Prostate gland (tissue), 2 donors: Measurements from ENCODE around the gene B4GALT7. TPM values are rescaled to one million over a fixed set of nuclear protein-coding genes. Genes with fewer than 3 reads are reported as not detected.
A peak's percentile ranks its signal among the peaks of the same experiment; 100 is the strongest.

Experiments used
- DNase-seq: peaks from one replicate; pipeline ENCODE4 v3.0.0-alpha.2; 2019; ENCODE audit warnings: low spot score
- H3K27ac ChIP-seq, 2 donors: fragments of 200-600 bp; sonication (generic); 2 replicates each; pipeline ENCODE4 v1.5.1; 2017 to 2019
- H3K27me3 ChIP-seq: fragments of 200-600 bp; sonication (generic); replicated peaks from 2 replicates; pipeline ENCODE4 v1.5.1; 2019; ENCODE audit not compliant: insufficient read depth
- H3K36me3 ChIP-seq, 2 donors: fragments of 200-600 bp; sonication (generic); 1 replicate in 1 of 2; 2 replicates in 1 of 2; pipeline versions ENCODE4 v1.5.1 to v1.8.1; 2017 to 2019
- H3K4me1 ChIP-seq: fragments of 200-600 bp; sonication (generic); replicated peaks from 2 replicates; pipeline ENCODE4 v1.5.1; 2019
- H3K4me3 ChIP-seq, 2 donors: fragments of 200-600 bp; sonication (generic); 2 replicates each; pipeline ENCODE4 v1.5.1; 2017 to 2019
- H3K9me3 ChIP-seq: fragments of 200-600 bp; sonication (generic); 2 replicates; pipeline ENCODE4 v1.5.1; 2017
- POLR2A ChIP-seq: fragments of 450-650 bp; IDR thresholded peaks from one replicate; pipeline ENCODE4 v1.6.1; 2016; ENCODE audit warnings: antibody characterized with exemption, mild to moderate bottlenecking
- POLR2AphosphoS5 ChIP-seq: sonication (generic); formaldehyde crosslinking; IDR thresholded peaks from one replicate; pipeline ENCODE4 v1.6.1; 2017; ENCODE audit warnings: antibody characterized with exemption
- WGBS: methylation state at CpG from one replicate; pipeline ENCODE4 v1.1.5; 2018; 5-methylcytosine and 5-hydroxymethylcytosine counted together
- intact Hi-C: fragments of 100-400 bp; cut with DNase I; formaldehyde crosslinking; loops from one replicate; pipeline ENCODE4 v1.14.2; 2022
- total RNA-seq, 2 donors: library from RNA; depleted of rRNA; stranded (reverse); fragments of >200 nt; gene quantifications; one replicate each; pipeline ENCODE4 v1.1.0, GENCODE V29; 2016
- TF ChIP-seq, protein P1 (sequence below), 4 experiments: fragments of 200-600 bp in 2 of 4; fragments of 450-650 bp in 2 of 4; sonication (generic) in 2 of 4; IDR thresholded peaks; 1 replicate in 3 of 4; 2 replicates in 1 of 4; pipeline ENCODE4 v1.5.1; 2016 to 2019; ENCODE audit warnings: antibody characterized with exemption in 4 of 4, mild to moderate bottlenecking in 2 of 4, moderate library complexity in 2 of 4

The B4GALT7 gene, protein sequence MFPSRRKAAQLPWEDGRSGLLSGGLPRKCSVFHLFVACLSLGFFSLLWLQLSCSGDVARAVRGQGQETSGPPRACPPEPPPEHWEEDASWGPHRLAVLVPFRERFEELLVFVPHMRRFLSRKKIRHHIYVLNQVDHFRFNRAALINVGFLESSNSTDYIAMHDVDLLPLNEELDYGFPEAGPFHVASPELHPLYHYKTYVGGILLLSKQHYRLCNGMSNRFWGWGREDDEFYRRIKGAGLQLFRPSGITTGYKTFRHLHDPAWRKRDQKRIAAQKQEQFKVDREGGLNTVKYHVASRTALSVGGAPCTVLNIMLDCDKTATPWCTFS
- 10 to 100 TPM; 41.6 to 66.2 TPM for total RNA-seq

DNA sequence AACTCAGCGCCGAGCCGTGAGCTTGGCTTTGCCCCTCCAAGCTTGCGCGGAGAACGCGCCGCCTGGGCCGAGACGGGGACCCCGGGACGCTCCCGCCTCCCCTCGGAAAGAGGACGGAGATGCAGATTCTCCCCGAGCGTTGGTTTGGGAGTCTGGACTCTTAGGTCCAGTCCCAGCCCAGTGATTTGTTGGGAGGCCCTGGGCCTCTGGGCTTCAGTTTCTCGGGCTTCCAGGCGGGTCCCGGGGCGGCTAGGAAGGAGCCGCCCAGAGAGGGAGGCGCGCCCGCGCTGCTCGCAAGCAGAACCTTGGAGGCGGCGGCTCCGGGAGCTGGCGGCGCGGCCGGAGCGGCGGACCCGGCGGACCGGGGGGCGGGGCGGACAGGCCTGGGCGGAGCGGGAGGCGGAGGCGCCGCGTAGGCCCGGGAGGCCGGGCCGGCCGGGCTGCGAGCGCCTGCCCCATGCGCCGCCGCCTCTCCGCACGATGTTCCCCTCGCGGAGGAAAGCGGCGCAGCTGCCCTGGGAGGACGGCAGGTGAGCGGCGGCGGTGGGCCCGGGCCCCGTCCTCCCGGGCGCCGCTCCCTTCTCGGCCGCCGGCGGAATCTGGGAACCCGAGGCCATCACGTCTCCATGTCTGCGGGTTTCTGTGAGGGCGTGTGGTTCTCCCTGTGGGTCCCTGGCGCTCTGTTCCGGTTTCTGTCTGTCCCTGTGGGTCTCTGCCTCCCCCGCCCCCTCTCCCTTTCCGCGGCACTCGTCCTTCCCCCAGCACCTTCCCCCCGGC, at the start of gene B4GALT7:
TSS of gene B4GALT7 (plus strand) at position 402 of the 777 bp plus-strand sequence. CDS start at position 481, 79 bp downstream.
- intact Hi-C loops, result loop anchor here (10.0 kb wide), 2 partner anchors 465 to 555 kb away; partner anchors contain the start of gene NHP2
- DNase-seq, result peak; percentile 68
- Histone ChIP-seq H3K27me3 (no peaks in the 10 kb centered on the region), H3K4me3 (peak within 1 kb of the TSS; percentile 57 to 93), H3K27ac (peak within 1 kb of the TSS; percentile 84 to 89), H3K4me1 (peaks cover 2% of the 10 kb centered on the region), H3K9me3 (no peaks in the 10 kb centered on the region), H3K36me3 (peaks cover 6 to 14% of the 10 kb centered on the region in 2 donors)
- WGBS, result under 1% methylated on average over 63 of the region's 86 CpGs
- TF ChIP-seq POLR2AphosphoS5 (no peak), POLR2A (peak; percentile 84)

DNA sequence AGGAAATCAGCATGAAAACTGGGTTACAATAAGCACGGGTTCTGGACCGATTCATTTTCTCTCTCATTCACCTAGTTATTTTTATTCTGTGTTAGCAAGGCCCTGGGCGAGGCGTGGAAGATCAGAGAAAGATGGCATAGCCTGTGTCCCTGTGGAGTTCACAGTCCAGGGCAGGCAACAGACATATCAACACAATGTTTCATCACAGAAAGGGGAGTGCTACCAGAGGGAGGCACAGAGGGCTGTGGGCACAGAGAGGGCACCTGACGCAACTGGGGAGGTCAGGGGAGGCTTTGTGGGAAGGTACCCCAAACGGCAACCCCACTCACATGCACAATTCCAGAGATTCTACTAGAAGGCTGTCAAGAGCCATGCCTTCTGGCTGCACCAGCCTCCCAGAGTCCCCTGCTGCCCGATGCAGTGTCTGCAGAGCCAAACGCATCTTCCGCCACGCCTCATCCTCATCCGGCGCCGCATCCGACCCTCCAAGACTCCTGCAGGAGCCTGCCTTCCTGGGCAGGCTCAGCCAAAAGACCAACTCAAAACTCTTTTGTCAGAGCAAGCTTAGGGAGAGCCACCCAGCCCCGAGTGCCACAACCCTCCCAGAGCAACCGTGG, 47.0 kb upstream of the B4GALT7 start:
- 24% methylated on average over 16 of the region's 16 CpGs for WGBS
- Histone ChIP-seq H3K27ac (peak overlapping the region; percentile 90), H3K4me1 (peaks cover 13% of the 10 kb centered on the region), H3K4me3 (peak overlapping the region; percentile 91 to 95), H3K9me3 (no peaks in the 10 kb centered on the region), H3K36me3 (no peaks in the 10 kb centered on the region), H3K27me3 (no peaks in the 10 kb centered on the region)
- no peak for DNase-seq
- TF ChIP-seq, protein P1, sequence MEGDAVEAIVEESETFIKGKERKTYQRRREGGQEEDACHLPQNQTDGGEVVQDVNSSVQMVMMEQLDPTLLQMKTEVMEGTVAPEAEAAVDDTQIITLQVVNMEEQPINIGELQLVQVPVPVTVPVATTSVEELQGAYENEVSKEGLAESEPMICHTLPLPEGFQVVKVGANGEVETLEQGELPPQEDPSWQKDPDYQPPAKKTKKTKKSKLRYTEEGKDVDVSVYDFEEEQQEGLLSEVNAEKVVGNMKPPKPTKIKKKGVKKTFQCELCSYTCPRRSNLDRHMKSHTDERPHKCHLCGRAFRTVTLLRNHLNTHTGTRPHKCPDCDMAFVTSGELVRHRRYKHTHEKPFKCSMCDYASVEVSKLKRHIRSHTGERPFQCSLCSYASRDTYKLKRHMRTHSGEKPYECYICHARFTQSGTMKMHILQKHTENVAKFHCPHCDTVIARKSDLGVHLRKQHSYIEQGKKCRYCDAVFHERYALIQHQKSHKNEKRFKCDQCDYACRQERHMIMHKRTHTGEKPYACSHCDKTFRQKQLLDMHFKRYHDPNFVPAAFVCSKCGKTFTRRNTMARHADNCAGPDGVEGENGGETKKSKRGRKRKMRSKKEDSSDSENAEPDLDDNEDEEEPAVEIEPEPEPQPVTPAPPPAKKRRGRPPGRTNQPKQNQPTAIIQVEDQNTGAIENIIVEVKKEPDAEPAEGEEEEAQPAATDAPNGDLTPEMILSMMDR (IDR thresholded peaks at IDR 0.05), result no peak
- TF ChIP-seq POLR2A, result no peak
- no peak for TF ChIP-seq POLR2AphosphoS5
- intact Hi-C loops, result no loop called here

DNA sequence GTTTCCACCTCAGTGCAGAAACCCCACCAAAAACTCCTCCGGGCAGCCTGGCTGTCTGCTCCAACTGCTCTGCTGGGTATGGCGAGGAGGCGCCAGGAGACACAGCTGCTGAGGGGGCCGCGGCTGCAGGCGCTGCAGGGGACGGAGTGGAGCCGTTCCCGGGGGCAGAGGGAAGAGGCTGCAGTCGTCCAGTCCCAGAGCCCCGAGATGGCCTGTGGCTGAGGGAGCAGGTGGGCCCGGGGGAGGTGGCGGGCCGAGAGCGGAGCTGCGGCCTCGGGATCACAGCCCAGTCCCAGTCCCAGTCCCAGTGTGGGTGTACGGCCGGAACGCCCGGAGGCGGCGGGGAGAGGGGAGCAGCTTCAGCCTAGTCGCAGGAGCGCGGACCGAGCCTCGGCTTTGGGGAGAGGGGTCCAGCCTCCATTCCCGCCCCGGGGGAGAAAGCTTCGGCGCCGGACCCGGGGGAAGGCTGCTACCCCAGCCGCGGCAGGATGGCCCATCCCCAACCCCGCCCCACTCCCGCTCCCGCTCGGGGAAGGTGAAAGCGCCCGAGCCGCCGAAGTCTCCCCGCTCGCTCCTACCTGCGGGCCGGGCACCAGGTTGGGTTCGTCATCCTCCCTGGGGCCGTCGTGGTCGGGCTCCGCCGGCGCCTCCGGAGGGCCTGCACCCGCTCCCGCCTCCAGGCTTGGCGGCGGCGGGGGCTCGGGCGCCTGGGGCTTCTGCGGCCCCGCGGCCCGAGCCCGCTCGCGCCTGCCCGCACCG, 46.1 kb upstream of the B4GALT7 start:
- H3K27me3 ChIP-seq, result no peaks in the 10 kb centered on the region
- H3K9me3 ChIP-seq, result no peaks in the 10 kb centered on the region
- peak overlapping the region; percentile 91 to 95 for H3K4me3 ChIP-seq
- intact Hi-C loops, result loop anchor here (1.0 kb wide), 1 partner anchor 16 kb away; no protein-coding TSS in a partner anchor
- peak; percentile 21 for DNase-seq
- 2% methylated on average over 32 of the region's 72 CpGs for WGBS
- peaks cover 9% of the 10 kb centered on the region for H3K4me1 ChIP-seq
- peak overlapping the region; percentile 90 for H3K27ac ChIP-seq
- H3K36me3 ChIP-seq, result no peaks in the 10 kb centered on the region
- TF ChIP-seq POLR2A (no peak), POLR2AphosphoS5 (no peak)
- TF ChIP-seq, protein P1 (IDR thresholded peaks at IDR 0.05), result no peak

DNA sequence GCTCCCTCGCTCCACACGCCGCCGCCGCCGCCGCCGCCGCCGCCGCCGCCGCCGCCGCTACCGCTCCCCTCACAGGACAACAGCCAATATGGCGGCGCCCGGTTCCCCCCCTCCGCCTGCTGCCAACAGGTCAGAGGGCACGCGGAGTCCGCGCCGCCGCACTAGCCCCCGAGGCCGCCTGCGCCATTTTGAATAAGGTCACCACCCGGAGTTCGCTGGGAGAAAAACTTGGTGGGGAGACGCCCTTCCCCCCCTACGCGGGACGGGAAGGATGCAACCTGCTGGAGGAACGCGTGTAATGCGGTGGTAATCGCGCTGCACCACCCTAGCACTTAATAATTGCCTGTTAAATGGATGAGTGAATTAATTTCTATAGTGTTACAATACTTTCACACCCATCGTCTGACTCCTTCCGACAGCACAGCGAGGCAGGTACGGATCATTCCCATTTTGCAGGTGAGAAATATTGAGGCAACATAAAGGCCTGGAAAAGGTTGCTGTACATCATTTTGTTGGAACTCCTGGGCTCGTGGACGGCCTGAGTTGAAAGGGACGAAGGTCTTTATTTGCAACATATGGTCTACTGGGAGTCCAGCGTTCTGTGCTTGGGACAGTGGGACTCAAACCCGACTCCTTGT, 45.3 kb upstream of the B4GALT7 start, which contains the start of gene FAM193B:
TSS of gene FAM193B (minus strand) at position 90 of the 638 bp plus-strand sequence. CDS start 105 bp downstream, outside the sequence.
- Histone ChIP-seq H3K27ac (peak within 1 kb of the TSS; percentile 90), H3K4me1 (peaks cover 8% of the 10 kb centered on the region), H3K9me3 (no peaks in the 10 kb centered on the region), H3K27me3 (no peaks in the 10 kb centered on the region), H3K4me3 (peak within 1 kb of the TSS; percentile 91 to 95), H3K36me3 (no peaks in the 10 kb centered on the region)
- peak; percentile 91 for DNase-seq
- 20% methylated on average over 23 of the region's 49 CpGs for WGBS
- TF ChIP-seq POLR2A (peak; percentile 52), POLR2AphosphoS5 (peak; percentile 92)
- TF ChIP-seq, protein P1 (IDR thresholded peaks at IDR 0.05), result peak in 1 of 4 experiments; percentile 11
- intact Hi-C loops, result loop anchor here (1.0 kb wide), 1 partner anchor 16 kb away; no protein-coding TSS in a partner anchor
